ENCODE results near the gene RNF225. TPM values are rescaled to one million over a fixed set of nuclear protein-coding genes. Genes with fewer than 3 reads are reported as not detected.

RNF225 gene
- polyA plus RNA-seq, 1 of the 3 experiments (the other 2 are of a cell fraction): 0.13 TPM

GRCh38 chr19:58416604-58417003 is 21.1 kb downstream of the RNF225 start:
- H3K9ac ChIP-seq: no peak overlapping the region
- H3F3A ChIP-seq (replicated peaks; ENCODE audit: insufficient read depth): peaks cover 7% of the 10 kb centered on the region
- peaks cover 36% of the 10 kb centered on the region for H3K79me2 ChIP-seq (ENCODE audit: insufficient read depth)
- H3K9me3 ChIP-seq: 0 out of 2 replicates have a peak, but pooled peaks cover 3% of the 10 kb centered on the region
- no peak overlapping the region for H2AFZ ChIP-seq (ENCODE audit: low read depth)
- H3K27me3 ChIP-seq (ENCODE audit: insufficient read depth): no peaks in the 10 kb centered on the region
- no peak overlapping the region for H3K4me2 ChIP-seq
- CTCF ChIA-PET: no interaction called here
- no peak overlapping the region for H3K4me3 ChIP-seq (ENCODE audit: low read depth in 2 of 2, low read length in 1 of 2)
- 94% methylated on average over 5 of the region's 5 CpGs for WGBS (ENCODE audit: low lambda C conversion rate)
- H3K36me3 ChIP-seq (replicated peaks in 1 of 2; ENCODE audit: control insufficient read depth in 1 of 2, insufficient read depth in 2 of 2, low read length in 1 of 2): peaks cover 26 to 42% of the 10 kb centered on the region in 2 experiments
- POLR2A ChIA-PET: no interaction called here
- H3K27ac ChIP-seq (ENCODE audit: low read depth in 2 of 2, low read length in 1 of 2): no peak overlapping the region
- TF ChIP-seq EZH2phosphoT487 (IDR thresholded peaks at IDR 0.05; ENCODE audit: borderline replicate concordance, low read depth) (no peak), FOXJ3 (CRISPR knock-in tag; IDR thresholded peaks at IDR 0.05) (no peak), USF1 (IDR thresholded peaks at IDR 0.05; ENCODE audit: borderline replicate concordance, low read depth) (no peak)
- no peak for DNase-seq
- H3K4me1 ChIP-seq (ENCODE audit: control insufficient read depth in 1 of 2, insufficient read depth in 2 of 2, low read depth in 1 of 2, low read length in 1 of 2): no peaks in the 10 kb centered on the region
- no peaks in the 10 kb centered on the region for H3K9me2 ChIP-seq
- H4K20me1 ChIP-seq (ENCODE audit: insufficient read depth): no peaks in the 10 kb centered on the region

GRCh38 chr19:58417071-58417470 is 21.6 kb downstream of the RNF225 start:
- no peaks in the 10 kb centered on the region for H3K4me1 ChIP-seq (ENCODE audit: control insufficient read depth in 1 of 2, insufficient read depth in 2 of 2, low read depth in 1 of 2, low read length in 1 of 2)
- no peaks in the 10 kb centered on the region for H3K27me3 ChIP-seq (ENCODE audit: insufficient read depth)
- ChIA-PET CTCF (no interaction called here), POLR2A (no interaction called here)
- peaks cover 26 to 42% of the 10 kb centered on the region in 2 experiments for H3K36me3 ChIP-seq (replicated peaks in 1 of 2; ENCODE audit: control insufficient read depth in 1 of 2, insufficient read depth in 2 of 2, low read length in 1 of 2)
- no peak for DNase-seq
- H2AFZ ChIP-seq (ENCODE audit: low read depth): no peak overlapping the region
- H3K9ac ChIP-seq: no peak overlapping the region
- no peaks in the 10 kb centered on the region for H3K9me2 ChIP-seq
- no peak overlapping the region for H3K4me2 ChIP-seq
- peaks cover 7% of the 10 kb centered on the region for H3F3A ChIP-seq (replicated peaks; ENCODE audit: insufficient read depth)
- H3K9me3 ChIP-seq: 0 out of 2 replicates have a peak, but pooled peaks cover 3% of the 10 kb centered on the region
- peaks cover 32% of the 10 kb centered on the region; the same call in 1 of the 2 replicates for H3K79me2 ChIP-seq (ENCODE audit: insufficient read depth)
- no peak overlapping the region; a peak in 1 of 4 replicates for H3K4me3 ChIP-seq (ENCODE audit: low read depth in 2 of 2, low read length in 1 of 2)
- no peak for TF ChIP-seq MAX (IDR thresholded peaks at IDR 0.05; ENCODE audit: low read depth)
- no peak for TF ChIP-seq TCF12 (IDR thresholded peaks at IDR 0.05)
- no peak for TF ChIP-seq TEAD4 (IDR thresholded peaks at IDR 0.05; ENCODE audit: borderline replicate concordance, insufficient read depth)
- TF ChIP-seq RAD21 (IDR thresholded peaks at IDR 0.05; ENCODE audit: low read length): no peak
- no peak for TF ChIP-seq ELF1 (IDR thresholded peaks at IDR 0.05)
- no peak for TF ChIP-seq USF2 (IDR thresholded peaks at IDR 0.05; ENCODE audit: borderline replicate concordance, low read depth, low read length)
- no peak for TF ChIP-seq MXI1 (IDR thresholded peaks at IDR 0.05; ENCODE audit: low read depth, low read length)
- no peak for TF ChIP-seq RCOR1 (IDR thresholded peaks at IDR 0.05; ENCODE audit: low read length)
- no peak for TF ChIP-seq GATA2 (CRISPR knock-in tag; IDR thresholded peaks at IDR 0.05)
- no peak for TF ChIP-seq POLR2AphosphoS5 (IDR thresholded peaks at IDR 0.05; ENCODE audit: low read depth, low read length)
- no peak overlapping the region for H3K27ac ChIP-seq (ENCODE audit: low read depth in 2 of 2, low read length in 1 of 2)
- H4K20me1 ChIP-seq (ENCODE audit: insufficient read depth): no peaks in the 10 kb centered on the region
- WGBS (ENCODE audit: low lambda C conversion rate): 94% methylated on average over 7 of the region's 7 CpGs

Data from SK-N-SH (cell line).